HG03135 (cell line): ENCODE data around the gene TAPBPL.
"Not testable (repeated sequence)": the region's sequence is repeated elsewhere in the genome, so short reads cannot be mapped to it uniquely, and the experiment has no call there.

Source experiments
- ATAC-seq: cut with Tn5 transposase; IDR thresholded peaks from one replicate; pipeline ENCODE4 v1.9.1; 2021; ENCODE audit warnings: mild to moderate bottlenecking, moderate library complexity; ENCODE audit not compliant: unreplicated experiment

The TAPBPL gene

GRCh38 chr12:6489449-6489848 lies 37.6 kb downstream of the TAPBPL start:
- ATAC-seq: no peak

- ATAC-seq: not testable (repeated sequence)
Measured at GRCh38 chr12:6490673-6491072, 38.8 kb downstream of the TAPBPL start.

- ATAC-seq: peak; percentile 59
Measured at GRCh38 chr12:6492838-6493496, 41.1 kb downstream of the TAPBPL start, which contains the start of gene MRPL51. Gene MRPL51, minus strand, starts transcription at chr12:6493262. Its CDS starts 126 bp downstream, at chr12:6493136.

- ATAC-seq: peak; percentile 83
Measured at GRCh38 chr12:6493497-6494257, 41.8 kb downstream of the TAPBPL start, which contains the start of gene NCAPD2. Gene NCAPD2, plus strand, starts transcription at chr12:6494102. Its CDS starts 997 bp downstream, at chr12:6495099.

GRCh38 chr12:6494258-6494743 lies 42.5 kb downstream of the TAPBPL start:
- peak; percentile 2 for ATAC-seq

- no peak for ATAC-seq
Measured at GRCh38 chr12:6494968-6495367, 43.1 kb downstream of the TAPBPL start.

GRCh38 chr12:6497291-6497690 lies 45.4 kb downstream of the TAPBPL start:
- ATAC-seq: not testable (repeated sequence)

- no peak for ATAC-seq
Measured at GRCh38 chr12:6500466-6500865, 48.6 kb downstream of the TAPBPL start.

- ATAC-seq: no peak
Measured at GRCh38 chr12:6507102-6507998, 55.5 kb downstream of the TAPBPL start.

GRCh38 chr12:6508087-6508486 lies 56.2 kb downstream of the TAPBPL start:
- no peak for ATAC-seq
